Retinal pigment epithelial cell (primary cell): Measurements from ENCODE around the gene PWWP2A.

ENCODE experiments used
- DNase-seq: peaks from one replicate; pipeline ENCODE4 v3.0.0-alpha.2; 2010; ENCODE audit warnings: low read depth
- H3K4me3 ChIP-seq: 2 replicates; pipeline ENCODE4 v1.5.1; 2011; ENCODE audit warnings: mild to moderate bottlenecking, low read length, control low read depth, moderate library complexity
- CTCF ChIP-seq: conservative IDR thresholded peaks from 2 replicates; pipeline ENCODE4 v1.5.1; 2011; ENCODE audit warnings: low read depth, low read length, control low read depth, inconsistent platforms

PWWP2A gene

GRCh38 chr5:160044391-160044804 lies 74.9 kb downstream of the PWWP2A start:
- no peak for TF ChIP-seq CTCF
- no peak overlapping the region for H3K4me3 ChIP-seq
- DNase-seq = no peak

GRCh38 chr5:160042671-160043070 lies 76.6 kb downstream of the PWWP2A start:
- DNase-seq = no peak
- TF ChIP-seq CTCF = no peak
- no peak overlapping the region for H3K4me3 ChIP-seq
